ENCODE results near the gene TGM6.

DNA sequence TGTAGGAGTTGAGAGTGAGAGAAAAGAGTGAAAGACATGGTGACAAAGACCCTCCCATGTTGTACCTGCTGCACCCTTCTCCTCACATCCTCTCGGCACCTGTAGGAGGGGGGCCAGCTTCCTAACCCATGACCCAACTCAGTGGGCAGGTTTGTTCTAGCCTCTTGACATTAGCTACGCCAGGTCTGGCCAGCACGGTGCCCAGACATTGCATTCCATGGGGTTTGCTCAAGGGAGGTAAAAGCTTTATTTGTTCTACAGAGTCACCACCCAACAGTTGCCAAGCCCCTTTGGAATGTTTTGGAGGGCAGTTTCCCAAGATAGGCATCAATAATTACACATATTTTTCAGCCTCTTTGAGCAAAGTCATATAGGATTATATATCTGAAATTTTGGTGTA is 22.7 kb upstream of the TGM6 start:
- TF ChIP-seq EZH2 (IDR thresholded peaks at IDR 0.05; ENCODE audit: borderline replicate concordance, low read length), result no peak
- no peak for TF ChIP-seq CTCF (conservative IDR thresholded peaks at IDR 0.05 in 1 of 2, IDR thresholded peaks at IDR 0.05 in 1 of 2; ENCODE audit: extremely low read depth in 1 of 2, insufficient read depth in 1 of 2, low read depth in 1 of 2, low read length in 2 of 2)
